Transverse colon (tissue), 4 donors: ENCODE measurements around the gene SLC38A10.

ENCODE experiments used
- POLR2A ChIP-seq: fragments of 450-650 bp; IDR thresholded peaks from one replicate; pipeline ENCODE4 v1.6.1; 2016; ENCODE audit warnings: antibody characterized with exemption, mild to moderate bottlenecking, moderate library complexity
- POLR2AphosphoS5 ChIP-seq, 3 donors: sonication (generic); formaldehyde crosslinking; IDR thresholded peaks; one replicate each; pipeline ENCODE4 v1.6.1; 2016; ENCODE audit warnings: antibody characterized with exemption in 3 of 3
- TF ChIP-seq, protein P1 (sequence below), 5 experiments: fragments of 200-600 bp in 3 of 5; fragments of 450-650 bp in 2 of 5; sonication (generic) in 3 of 5; IDR thresholded peaks; 1 replicate in 2 of 5; 2 replicates in 3 of 5; pipeline ENCODE4 v1.5.1; 2016 to 2017; ENCODE audit warnings: antibody characterized with exemption in 5 of 5, inconsistent platforms in 3 of 5, mild to moderate bottlenecking in 2 of 5, moderate library complexity in 1 of 5

DNA sequence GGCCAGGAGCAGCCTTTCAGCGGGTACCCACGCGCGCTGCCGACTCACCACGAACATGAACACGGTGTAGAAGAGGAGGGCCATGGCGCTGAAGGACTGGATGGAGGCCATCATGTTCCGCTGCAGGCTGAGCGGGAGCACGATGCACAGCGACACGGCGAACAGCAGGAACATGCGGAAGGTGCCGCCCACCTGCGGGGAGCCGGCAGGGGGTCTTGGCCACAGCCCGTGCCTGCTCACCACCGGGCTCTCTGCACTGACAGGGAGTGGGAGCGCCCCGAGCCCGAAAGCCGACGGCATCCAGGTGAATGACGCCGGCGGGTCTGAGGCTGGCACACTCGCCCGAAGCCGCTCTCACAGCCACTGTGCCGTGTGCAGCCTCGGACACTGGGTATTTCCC, 13.0 kb downstream of the SLC38A10 start:
- TF ChIP-seq, protein P1, sequence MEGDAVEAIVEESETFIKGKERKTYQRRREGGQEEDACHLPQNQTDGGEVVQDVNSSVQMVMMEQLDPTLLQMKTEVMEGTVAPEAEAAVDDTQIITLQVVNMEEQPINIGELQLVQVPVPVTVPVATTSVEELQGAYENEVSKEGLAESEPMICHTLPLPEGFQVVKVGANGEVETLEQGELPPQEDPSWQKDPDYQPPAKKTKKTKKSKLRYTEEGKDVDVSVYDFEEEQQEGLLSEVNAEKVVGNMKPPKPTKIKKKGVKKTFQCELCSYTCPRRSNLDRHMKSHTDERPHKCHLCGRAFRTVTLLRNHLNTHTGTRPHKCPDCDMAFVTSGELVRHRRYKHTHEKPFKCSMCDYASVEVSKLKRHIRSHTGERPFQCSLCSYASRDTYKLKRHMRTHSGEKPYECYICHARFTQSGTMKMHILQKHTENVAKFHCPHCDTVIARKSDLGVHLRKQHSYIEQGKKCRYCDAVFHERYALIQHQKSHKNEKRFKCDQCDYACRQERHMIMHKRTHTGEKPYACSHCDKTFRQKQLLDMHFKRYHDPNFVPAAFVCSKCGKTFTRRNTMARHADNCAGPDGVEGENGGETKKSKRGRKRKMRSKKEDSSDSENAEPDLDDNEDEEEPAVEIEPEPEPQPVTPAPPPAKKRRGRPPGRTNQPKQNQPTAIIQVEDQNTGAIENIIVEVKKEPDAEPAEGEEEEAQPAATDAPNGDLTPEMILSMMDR (IDR thresholded peaks at IDR 0.05): no peak
- TF ChIP-seq POLR2A: no peak
- no peak for TF ChIP-seq POLR2AphosphoS5 (IDR thresholded peaks at IDR 0.05)
